Fibroblast of lung (primary cell): ENCODE data around the gene WAPL. TPM values are rescaled to one million over a fixed set of nuclear protein-coding genes. Genes with fewer than 3 reads are reported as not detected.
A peak's percentile ranks its signal among the peaks of the same experiment; 100 is the strongest.

Experiments
- DNase-seq, 2 donors: peaks; one replicate each; pipeline versions ENCODE4 v3.0.0 to v3.0.0-alpha.2; 2010; ENCODE audit warnings: low read depth in 2 of 2
- H2AFZ ChIP-seq: 2 replicates; pipeline ENCODE4 v1.5.1; 2012; ENCODE audit warnings: low read length, control low read depth, inconsistent platforms
- H3K27ac ChIP-seq: 2 replicates; pipeline ENCODE4 v1.5.1; 2011; ENCODE audit warnings: low read length, control low read depth; ENCODE audit not compliant: insufficient read depth
- H3K27me3 ChIP-seq: 2 replicates; pipeline ENCODE4 v1.5.1; 2011; ENCODE audit warnings: mild to moderate bottlenecking, low read length; ENCODE audit not compliant: control insufficient read depth, insufficient read depth
- H3K36me3 ChIP-seq: 2 replicates; pipeline ENCODE4 v1.5.1; 2011; ENCODE audit warnings: low read length; ENCODE audit not compliant: control insufficient read depth, insufficient read depth
- H3K4me1 ChIP-seq: 2 replicates; pipeline ENCODE4 v1.5.1; 2011; ENCODE audit warnings: low read length; ENCODE audit not compliant: control insufficient read depth, insufficient read depth; ENCODE audit errors: extremely low read depth
- H3K4me2 ChIP-seq: 2 replicates; pipeline ENCODE4 v1.5.1; 2011; ENCODE audit warnings: low read length, control low read depth; ENCODE audit not compliant: insufficient read depth; ENCODE audit errors: extremely low read depth
- H3K4me3 ChIP-seq, 4 experiments: fragments of 200-600 bp in 1 of 4; sonication (generic) in 1 of 4; replicated peaks in 1 of 4; 2 replicates each; pipeline ENCODE4 v1.5.1; 2011 to 2016; ENCODE audit warnings: low read length in 4 of 4, low read depth in 3 of 4, mild to moderate bottlenecking in 3 of 4, control low read depth in 2 of 4, inconsistent platforms in 1 of 4, mixed read lengths in 1 of 4; ENCODE audit not compliant: insufficient read depth in 1 of 4; ENCODE audit errors: control extremely low read depth in 1 of 4
- H3K79me2 ChIP-seq: 2 replicates; pipeline ENCODE4 v1.5.1; 2012; ENCODE audit warnings: mild to moderate bottlenecking, low read length, inconsistent platforms; ENCODE audit not compliant: control insufficient read depth, insufficient read depth
- H3K9ac ChIP-seq: 2 replicates; pipeline ENCODE4 v1.5.1; 2011; ENCODE audit warnings: mild to moderate bottlenecking, low read length, control low read depth; ENCODE audit not compliant: insufficient read depth
- H3K9me3 ChIP-seq: 2 replicates; pipeline ENCODE4 v1.5.1; 2012; ENCODE audit warnings: low read depth, low read length; ENCODE audit not compliant: control insufficient read depth, insufficient read depth
- H4K20me1 ChIP-seq: 2 replicates; pipeline ENCODE4 v1.5.1; 2011; ENCODE audit warnings: low read length; ENCODE audit not compliant: control insufficient read depth, insufficient read depth; ENCODE audit errors: extremely low read depth
- CTCF ChIP-seq, 2 donors: IDR thresholded peaks in 1 of 2; conservative IDR thresholded peaks in 1 of 2; 1 replicate in 1 of 2; 2 replicates in 1 of 2; pipeline ENCODE4 v1.5.1; 2011 to 2012; ENCODE audit warnings: low read length in 2 of 2, control low read depth in 1 of 2, inconsistent platforms in 1 of 2, low read depth in 1 of 2, mild to moderate bottlenecking in 1 of 2
- EZH2 ChIP-seq: IDR thresholded peaks from 2 replicates; pipeline ENCODE4 v1.5.1; 2012; ENCODE audit warnings: low read length, control low read depth, mild to moderate bottlenecking; ENCODE audit errors: missing control alignments
- polyA plus RNA-seq, 2 donors: library from polyadenylated mRNA; depleted of rRNA in 1 of 2; stranded (reverse) in 1 of 2; unstranded in 1 of 2; fragments of >200 nt; gene quantifications; 2 replicates each; pipeline ENCODE4 v1.2.1, GENCODE V29; 2011 to 2012; ENCODE audit warnings: missing spikeins in 1 of 2
- total RNA-seq: library from RNA; depleted of rRNA; stranded (reverse); fragments of >200 nt; gene quantifications from 2 replicates; pipeline ENCODE4 v1.2.1, GENCODE V29; 2014

Gene WAPL
- total and polyA plus RNA-seq, 2 donors (not counting 1 experiment from before 2014, with no cell fraction given): 24.6 to 50.4 TPM

DNA sequence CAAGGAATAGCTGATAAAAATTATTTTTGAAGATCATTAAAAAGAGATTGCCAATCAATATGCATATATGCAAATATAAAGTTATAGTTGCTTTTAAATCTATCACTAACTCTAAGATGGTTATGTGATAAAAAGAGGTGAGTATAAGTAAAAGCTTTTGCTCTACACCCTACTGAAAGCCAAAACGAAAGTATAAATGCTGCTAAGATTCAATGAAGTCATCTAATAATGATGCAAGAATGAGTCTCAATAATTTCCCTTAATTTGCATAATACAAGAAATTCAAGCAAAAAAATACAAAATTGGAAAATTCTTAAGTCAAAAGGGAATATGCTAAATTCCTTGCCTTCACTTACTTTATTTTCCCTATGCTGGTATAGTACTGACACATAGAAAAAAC, 75.2 kb downstream of the WAPL start:
- peaks cover 1% of the 10 kb centered on the region for H3K36me3 ChIP-seq

DNA sequence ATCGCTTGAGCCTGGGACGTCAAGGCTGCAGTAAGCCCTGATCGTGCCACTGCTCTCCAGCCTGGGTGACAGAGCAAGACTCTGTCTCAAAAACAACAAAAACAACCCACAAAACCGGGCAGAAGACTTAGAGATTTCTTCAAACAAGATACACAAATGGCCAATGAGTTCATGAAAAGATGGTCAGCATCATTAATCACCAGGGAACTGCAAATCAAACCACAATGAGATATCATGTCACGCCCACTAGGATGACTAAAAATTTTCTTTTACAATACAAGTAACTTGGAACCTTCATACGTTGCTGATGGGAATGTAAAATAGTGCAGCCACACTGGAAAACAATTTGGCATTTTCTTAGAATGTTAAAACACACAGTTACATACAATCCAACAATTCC, 77.7 kb downstream of the WAPL start:
- Histone ChIP-seq H4K20me1 (no peaks in the 10 kb centered on the region), H3K4me1 (no peaks in the 10 kb centered on the region), H2AFZ (no peak overlapping the region), H3K27me3 (no peaks in the 10 kb centered on the region), H3K27ac (no peak overlapping the region), H3K4me2 (no peak overlapping the region), H3K79me2 (no peaks in the 10 kb centered on the region), H3K9me3 (no peaks in the 10 kb centered on the region), H3K36me3 (no peaks in the 10 kb centered on the region), H3K4me3 (no peak overlapping the region), H3K9ac (no peak overlapping the region)
- TF ChIP-seq EZH2 (no peak), CTCF (conservative IDR thresholded peaks at IDR 0.05 in 1 of 2, IDR thresholded peaks at IDR 0.05 in 1 of 2; ENCODE audit: low read depth in 1 of 2, low read length in 2 of 2) (no peak)
- DNase-seq: peak in 1 of 2 donors; percentile 84

More for the DNA sequence above, 75.2 kb downstream of the WAPL start:
- Histone ChIP-seq H3K79me2 (no peaks in the 10 kb centered on the region), H3K9me3 (no peaks in the 10 kb centered on the region), H2AFZ (no peak overlapping the region), H3K27me3 (no peaks in the 10 kb centered on the region), H4K20me1 (no peaks in the 10 kb centered on the region), H3K4me1 (no peaks in the 10 kb centered on the region), H3K4me3 (no peak overlapping the region), H3K4me2 (no peak overlapping the region), H3K27ac (no peak overlapping the region), H3K9ac (no peak overlapping the region)
- DNase-seq: peak in 1 of 2 donors; percentile 28
- TF ChIP-seq CTCF (conservative IDR thresholded peaks at IDR 0.05 in 1 of 2, IDR thresholded peaks at IDR 0.05 in 1 of 2; ENCODE audit: low read depth in 1 of 2, low read length in 2 of 2) (no peak), EZH2 (no peak)

DNA sequence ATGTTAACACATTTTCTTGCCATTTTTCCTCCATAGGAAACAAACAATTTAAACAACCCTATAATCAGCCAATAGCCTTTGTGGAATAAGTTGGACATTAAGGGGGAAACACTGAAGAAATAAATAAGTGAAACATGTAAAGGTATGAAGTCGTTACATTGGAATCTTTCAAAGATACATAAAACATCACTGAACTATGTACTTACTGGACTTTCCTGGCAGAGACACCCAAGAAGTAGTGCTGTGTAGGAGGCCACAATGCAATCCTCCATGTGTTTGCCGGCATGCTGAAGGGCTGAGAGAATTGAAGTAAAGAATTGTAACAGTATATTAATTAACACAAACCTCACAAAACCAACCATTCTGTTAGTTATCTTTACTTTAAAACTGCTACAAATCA, 78.5 kb downstream of the WAPL start:
- no peak overlapping the region for H3K27ac ChIP-seq
- H3K79me2 ChIP-seq: no peaks in the 10 kb centered on the region
- no peak for TF ChIP-seq EZH2
- no peak for TF ChIP-seq CTCF (conservative IDR thresholded peaks at IDR 0.05 in 1 of 2, IDR thresholded peaks at IDR 0.05 in 1 of 2; ENCODE audit: low read depth in 1 of 2, low read length in 2 of 2)
- DNase-seq: peak; percentile 44 to 83
- H3K9ac ChIP-seq: no peak overlapping the region
- no peaks in the 10 kb centered on the region for H4K20me1 ChIP-seq
- H2AFZ ChIP-seq: no peak overlapping the region
- no peaks in the 10 kb centered on the region for H3K27me3 ChIP-seq
- no peak overlapping the region for H3K4me2 ChIP-seq
- peaks cover 2% of the 10 kb centered on the region for H3K36me3 ChIP-seq
- H3K4me1 ChIP-seq: no peaks in the 10 kb centered on the region
- no peaks in the 10 kb centered on the region for H3K9me3 ChIP-seq
- H3K4me3 ChIP-seq: no peak overlapping the region
